Pancreas (tissue), 10 donors: ENCODE measurements around the gene TDRD7. TPM values are rescaled to one million over a fixed set of nuclear protein-coding genes. Genes with fewer than 3 reads are reported as not detected.

Source experiments
- ATAC-seq, 4 donors: fragments of 200-7000 bp; cut with Tn5 transposase; one replicate each; pipeline versions ENCODE4 v1.8.0 to v1.9.1; 2020; ENCODE audit warnings: mild to moderate bottlenecking in 4 of 4, moderate library complexity in 4 of 4
- DNase-seq, 6 donors: peaks; one replicate each; pipeline ENCODE4 v3.0.0-alpha.2; 2020
- FAIRE-seq: peaks from 2 replicates; lab custom pipeline; 2012; peaks lifted over from hg19 to GRCh38; lab: Jason Lieb, UNC
- H3K27ac ChIP-seq, 4 donors: fragments of 200-600 bp; sonication (generic); 1 replicate in 3 of 4; 2 replicates in 1 of 4; pipeline versions ENCODE4 v1.5.0 to v1.8.0; 2020
- H3K27me3 ChIP-seq, 4 donors: fragments of 200-600 bp; one replicate each; pipeline ENCODE4 v1.8.0; 2021
- H3K36me3 ChIP-seq, 3 donors: fragments of 200-600 bp; sonication (generic) in 1 of 3; one replicate each; pipeline versions ENCODE4 v1.5.0 to v1.8.0; 2020 to 2021
- H3K4me1 ChIP-seq, 3 donors: fragments of 200-600 bp; one replicate each; pipeline ENCODE4 v1.8.0; 2021
- H3K4me3 ChIP-seq, 4 donors: fragments of 200-600 bp; sonication (generic) in 2 of 4; one replicate each; pipeline versions ENCODE4 v1.5.0 to v1.8.0; 2020 to 2021
- H3K9me3 ChIP-seq, 4 donors: fragments of 200-600 bp; one replicate each; pipeline ENCODE4 v1.8.0; 2021
- CTCF ChIP-seq, 4 donors: fragments of 200-600 bp; sonication (generic) in 3 of 4; IDR thresholded peaks; one replicate each; pipeline versions ENCODE4 v1.5.0 to v1.8.0; 2021; ENCODE audit warnings: antibody characterized with exemption in 4 of 4
- WGBS, 2 donors: extraction: QIAGEN DNeasy Blood & Tissue Kit; methylation state at CpG; one replicate each; pipeline ENCODE4 v1.1.7; 2013; 5-methylcytosine and 5-hydroxymethylcytosine counted together
- intact Hi-C, 3 donors: fragments of 100-400 bp; cut with DNase I; formaldehyde crosslinking; loops; one replicate each; pipeline versions ENCODE4 v1.11.1 to v1.14.2; 2022
- polyA plus RNA-seq, 2 donors: library from polyadenylated mRNA; stranded (reverse); fragments of 200-250 nt; gene quantifications; one replicate each; pipeline ENCODE4 v1.2.3, GENCODE V29; 2013
- total RNA-seq, 6 donors: library from RNA; stranded (reverse); fragmentation: NEBNext Ultra II Directional in 4 of 6; extraction: Animal tissue kit (Norgen Biotek cat#: 25700) in 4 of 6; gene quantifications; one replicate each; pipeline versions ENCODE4 v1.2.1 to v1.2.4, GENCODE V29; 2021 to 2023
- donor health status: healthy with polysubstance abuse.
- donor health status: DM: no; HTN: no; CAD: no; lungs with moderate emphysema.
- donor health status: DM: no; HTN: no; CAD: no.
- donor health status: control.
- donor health status: control.
- donor health status: Bipolar disorder and iron deficiency.
- donor health status: DM: yes; HTN: yes; CAD: no.
- donor health status: DM: no; HTN: no; CAD: no.
- donor health status: DM: no; HTN: no; CAD: no.
- donor health status: DM: yes; HTN: yes; CAD: no.

Gene TDRD7
- total and polyA plus RNA-seq, 8 donors: 3.4 to 9.5 (median 4.7) TPM

GRCh38 chr9:97382099-97382718, 29.7 kb upstream of the TDRD7 start:
- FAIRE-seq: no peak

GRCh38 chr9:97384406-97385262, 27.3 kb upstream of the TDRD7 start:
- TF ChIP-seq CTCF (IDR thresholded peaks at IDR 0.05): no peak
- 74 to 85% methylated on average over 5 of the region's 5 CpGs for WGBS, 2 donors
- Histone ChIP-seq H3K9me3 (no peaks in the 10 kb centered on the region), H3K27ac (no peak overlapping the region), H3K27me3 (no peaks in the 10 kb centered on the region), H3K4me1 (peaks cover 0 to 10% (median 4%) of the 10 kb centered on the region in 3 donors), H3K36me3 (no peaks in the 10 kb centered on the region), H3K4me3 (no peak overlapping the region)
- no peak for DNase-seq
- intact Hi-C loops: no loop called here
- FAIRE-seq: no peak
- no peak for ATAC-seq

More at GRCh38 chr9:97382099-97382718, 29.7 kb upstream of the TDRD7 start:
- 12 to 42% methylated on average over 2 of the region's 2 CpGs for WGBS, 2 donors
- no peak for DNase-seq
- intact Hi-C loops: no loop called here
- peak in 3 of 4 donors; percentile 66 to 75 (median 73) for ATAC-seq
- TF ChIP-seq CTCF (IDR thresholded peaks at IDR 0.05): no peak
- H3K27me3 ChIP-seq: no peaks in the 10 kb centered on the region
- H3K4me3 ChIP-seq: no peak overlapping the region
- H3K27ac ChIP-seq: peak overlapping the region in 2 of 4 donors; percentile 53 to 64
- H3K9me3 ChIP-seq: no peaks in the 10 kb centered on the region
- peaks cover 0 to 10% (median 4%) of the 10 kb centered on the region in 3 donors for H3K4me1 ChIP-seq
- no peaks in the 10 kb centered on the region for H3K36me3 ChIP-seq

- TF ChIP-seq CTCF (IDR thresholded peaks at IDR 0.05): no peak
- ATAC-seq (no peak), DNase-seq (no peak), FAIRE-seq (no peak)
- no peaks in the 10 kb centered on the region for H3K36me3 ChIP-seq
- WGBS, 2 donors: 81 to 88% methylated on average over 15 of the region's 15 CpGs
- intact Hi-C loops: no loop called here
- no peaks in the 10 kb centered on the region for H3K27me3 ChIP-seq
- H3K4me1 ChIP-seq: peaks cover 0 to 10% (median 4%) of the 10 kb centered on the region in 3 donors
- no peak overlapping the region for H3K4me3 ChIP-seq
- H3K9me3 ChIP-seq: no peaks in the 10 kb centered on the region
- H3K27ac ChIP-seq: no peak overlapping the region
These were observed 26.2 kb upstream of the TDRD7 start for GRCh38 chr9:97385626-97386264.

GRCh38 chr9:97386265-97386633, 25.6 kb upstream of the TDRD7 start:
- intact Hi-C loops: no loop called here

More at GRCh38 chr9:97386265-97386633, 25.6 kb upstream of the TDRD7 start:
- no peak overlapping the region for H3K4me3 ChIP-seq
- no peaks in the 10 kb centered on the region for H3K9me3 ChIP-seq
- peaks cover 0 to 10% (median 4%) of the 10 kb centered on the region in 3 donors for H3K4me1 ChIP-seq
- 7 to 11% methylated on average over 1 of the region's 1 CpG for WGBS, 2 donors
- DNase-seq (peak in 1 of 6 donors; percentile 43), ATAC-seq (no peak), FAIRE-seq (no peak)
- TF ChIP-seq CTCF (IDR thresholded peaks at IDR 0.05): no peak
- no peaks in the 10 kb centered on the region for H3K27me3 ChIP-seq
- no peak overlapping the region for H3K27ac ChIP-seq
- H3K36me3 ChIP-seq: no peaks in the 10 kb centered on the region
